HepG2 (cell line): Measurements from ENCODE around the gene ALDH3B1. TPM values are rescaled to one million over a fixed set of nuclear protein-coding genes. Genes with fewer than 3 reads are reported as not detected.

Source experiments
- ATAC-seq: fragments of 200-7000 bp; cut with Tn5 transposase; 3 replicates; pipeline ENCODE4 v1.9.1; 2020; ENCODE audit warnings: mild to moderate bottlenecking, moderate library complexity
- BruUV-seq: library from RNA; stranded (reverse); fragments of 400-500 nt; replicated peaks from 2 replicates; lab custom pipeline; 2021; lab: Mats Ljungman, UMichigan
- CTCF ChIA-PET: fragments of 300-600 bp; formaldehyde crosslinking; extraction: SDS; loops from one replicate; lab custom pipeline; 2021; ENCODE audit warnings: low total read pairs, inconsistent platforms, low intra/inter-chr PET ratio; lab: Yijun Ruan, JAX
- POLR2A ChIA-PET: fragments of 350-600 bp; sonication (Branson Sonifier 250); formaldehyde crosslinking; loops from one replicate; lab custom pipeline; 2020; ENCODE audit warnings: antibody characterized with exemption, inconsistent platforms; lab: Yijun Ruan, JAX
- DNase-seq: peaks from one replicate; pipeline ENCODE4 v3.0.0-alpha.2; 2015; ENCODE audit warnings: low spot score
- FAIRE-seq: peaks from 3 replicates; lab custom pipeline; 2011; peaks lifted over from hg19 to GRCh38; lab: Jason Lieb, UNC
- H2AFZ ChIP-seq: one replicate; pipeline ENCODE4 v1.6.1; 2011; ENCODE audit warnings: low read length, inconsistent platforms
- H3K27ac ChIP-seq: fragments of 300-600 bp; 3 replicates; pipeline ENCODE4 v1.8.0; 2011; ENCODE audit warnings: mixed run types, mild to moderate bottlenecking, mixed read lengths, low read length, inconsistent platforms; ENCODE audit not compliant: insufficient read depth; ENCODE audit errors: extremely low read length
- H3K27me3 ChIP-seq, 2 experiments: fragments of 200-600 bp in 1 of 2; 2 replicates in 1 of 2; 3 replicates in 1 of 2; pipeline versions ENCODE4 v1.6.0 to v1.8.0; 2011; ENCODE audit warnings: low read length in 2 of 2, mild to moderate bottlenecking in 2 of 2, moderate library complexity in 2 of 2, inconsistent platforms in 1 of 2; ENCODE audit not compliant: insufficient read depth in 2 of 2, control insufficient read depth in 1 of 2
- H3K36me3 ChIP-seq, 2 experiments: fragments of 200-600 bp in 1 of 2; replicated peaks in 1 of 2; 2 replicates in 1 of 2; 3 replicates in 1 of 2; pipeline versions ENCODE4 v1.5.1 to v1.8.0; 2011; ENCODE audit warnings: low read length in 2 of 2, inconsistent platforms in 1 of 2; ENCODE audit not compliant: insufficient read depth in 2 of 2, control insufficient read depth in 1 of 2
- H3K4me1 ChIP-seq: 2 replicates; pipeline ENCODE4 v1.5.1; 2012; ENCODE audit warnings: low read length, inconsistent platforms; ENCODE audit not compliant: insufficient read depth
- H3K4me2 ChIP-seq: 2 replicates; pipeline ENCODE4 v1.6.0; 2011; ENCODE audit warnings: low read depth, low read length, inconsistent platforms
- H3K4me3 ChIP-seq, 3 experiments: fragments of 200-600 bp in 1 of 3; sonication (generic), shearing (Covaris generic) in 1 of 3; replicated peaks in 1 of 3; 2 replicates each; pipeline ENCODE4 v1.5.1; 2011 to 2016; ENCODE audit warnings: low read length in 3 of 3, inconsistent platforms in 2 of 3, low read depth in 2 of 3, mild to moderate bottlenecking in 2 of 3, control low read depth in 1 of 3, mixed read lengths in 1 of 3; ENCODE audit not compliant: insufficient read depth in 1 of 3
- H3K79me2 ChIP-seq: one replicate; pipeline ENCODE4 v1.6.1; 2011; ENCODE audit warnings: low read length, inconsistent platforms; ENCODE audit not compliant: insufficient read depth
- H3K9ac ChIP-seq: 2 replicates; pipeline ENCODE4 v1.6.0; 2011; ENCODE audit warnings: mild to moderate bottlenecking, low read depth, low read length, inconsistent platforms; ENCODE audit not compliant: insufficient read depth
- H3K9me3 ChIP-seq: 2 replicates; pipeline ENCODE4 v1.5.1; 2012; ENCODE audit warnings: mild to moderate bottlenecking, low read length
- H4K20me1 ChIP-seq: 2 replicates; pipeline ENCODE4 v1.6.0; 2011; ENCODE audit warnings: inconsistent platforms, mild to moderate bottlenecking, low read length, moderate library complexity; ENCODE audit not compliant: insufficient read depth
- ADNP ChIP-seq: sonication (generic); formaldehyde crosslinking; IDR thresholded peaks from 2 replicates; pipeline ENCODE4 v1.4.0; 2020; ENCODE audit warnings: missing genetic modification reagents
- CTCF ChIP-seq: sonication (generic); formaldehyde crosslinking; IDR thresholded peaks from 2 replicates; pipeline ENCODE4 v1.5.0; 2020; ENCODE audit warnings: mild to moderate bottlenecking, missing genetic modification reagents, moderate library complexity
- PHF8 ChIP-seq: sonication (generic); formaldehyde crosslinking; IDR thresholded peaks from 2 replicates; pipeline ENCODE4 v1.5.0; 2020; ENCODE audit warnings: missing genetic modification reagents
- PITX1 ChIP-seq: sonication (generic); formaldehyde crosslinking; IDR thresholded peaks from 2 replicates; pipeline ENCODE4 v1.5.1; 2020; ENCODE audit warnings: mild to moderate bottlenecking, missing genetic modification reagents
- RXRA ChIP-seq: sonication (generic); formaldehyde crosslinking; IDR thresholded peaks from 2 replicates; pipeline ENCODE4 v1.5.1; 2020; ENCODE audit warnings: missing genetic modification reagents
- TIGD3 ChIP-seq: sonication (generic); formaldehyde crosslinking; IDR thresholded peaks from 2 replicates; pipeline ENCODE4 v1.5.1; 2020; ENCODE audit warnings: mild to moderate bottlenecking, missing genetic modification reagents, borderline replicate concordance
- YY1 ChIP-seq: IDR thresholded peaks from 2 replicates; pipeline ENCODE4 v1.6.1; 2011; ENCODE audit warnings: low read length, low read depth, moderate library complexity, mild to moderate bottlenecking; ENCODE audit not compliant: insufficient read depth, insufficient replicate concordance
- ZBTB46 ChIP-seq: sonication (generic); formaldehyde crosslinking; IDR thresholded peaks from 2 replicates; pipeline ENCODE4 v1.4.0; 2020; ENCODE audit warnings: mild to moderate bottlenecking, missing genetic modification reagents, borderline replicate concordance
- ZMYM3 ChIP-seq: sonication (generic); formaldehyde crosslinking; IDR thresholded peaks from 2 replicates; pipeline ENCODE4 v1.5.1; 2020; ENCODE audit warnings: mild to moderate bottlenecking, missing genetic modification reagents
- ZNF367 ChIP-seq: sonication (generic); formaldehyde crosslinking; IDR thresholded peaks from 2 replicates; pipeline ENCODE4 v1.4.0; 2020; ENCODE audit warnings: missing genetic modification reagents, borderline replicate concordance
- ZNF549 ChIP-seq: sonication (generic); formaldehyde crosslinking; IDR thresholded peaks from 2 replicates; pipeline ENCODE4 v1.5.0; 2020; ENCODE audit warnings: missing genetic modification reagents
- ZNF550 ChIP-seq: sonication (generic); formaldehyde crosslinking; IDR thresholded peaks from 2 replicates; pipeline ENCODE4 v1.4.0; 2020; ENCODE audit warnings: mild to moderate bottlenecking, missing genetic modification reagents, borderline replicate concordance
- ZNF644 ChIP-seq: IDR thresholded peaks from 2 replicates; pipeline ENCODE4 v1.6.1; 2016; ENCODE audit warnings: low read depth
- ZNF749 ChIP-seq: sonication (generic); formaldehyde crosslinking; IDR thresholded peaks from 2 replicates; pipeline ENCODE4 v1.8.0; 2022; ENCODE audit warnings: mild to moderate bottlenecking, missing genetic modification reagents, moderate library complexity, borderline replicate concordance
- WGBS: methylation state at CpG from one replicate; pipeline ENCODE4 v1.1.6; 2017; ENCODE audit warnings: low lambda C conversion rate; 5-methylcytosine and 5-hydroxymethylcytosine counted together
- in situ Hi-C: cut with HindIII; loops from 2 replicates; pipeline ENCODE4 v1.10.0; 2017; ENCODE audit warnings: low pct_unique_long_range_greater_than_20kb; ENCODE audit not compliant: extremely low pct_ligation_motif_present
- intact Hi-C: fragments of 100-400 bp; cut with micrococcal nuclease; formaldehyde crosslinking; loops from one replicate; pipeline ENCODE4 v1.10.0; 2022; ENCODE audit not compliant: unreplicated experiment
- polyA plus RNA-seq, 8 experiments: library from polyadenylated mRNA; depleted of rRNA in 3 of 8; stranded (reverse) in 7 of 8; unstranded in 1 of 8; fragments of >200 nt; fragmentation: Illumina TruSeq in 4 of 8; extraction: Trizol in 4 of 8; gene quantifications; 2 replicates each; pipeline versions ENCODE4 v1.2.1 to v1.2.3, GENCODE V29; 2011 to 2016; ENCODE audit warnings: low read depth in 4 of 8, missing spikeins in 1 of 8, mixed read lengths in 1 of 8; ENCODE audit not compliant: insufficient read depth in 1 of 8
- total RNA-seq, 5 experiments: library from RNA; depleted of rRNA; stranded (reverse); fragments of >200 nt; fragmentation: Illumina TruSeq; extraction: Trizol; gene quantifications; 2 replicates each; pipeline ENCODE4 v1.2.3, GENCODE V29; 2016; ENCODE audit warnings: low read depth in 1 of 5
- TF ChIP-seq, protein P1 (sequence below): sonication (generic); formaldehyde crosslinking; IDR thresholded peaks from 2 replicates; pipeline ENCODE4 v1.5.1; 2020; ENCODE audit warnings: mild to moderate bottlenecking, missing genetic modification reagents, moderate library complexity

The ALDH3B1 gene
- total and polyA plus RNA-seq, 2 of the 13 experiments (the other 11 are each of a cell fraction or from before 2014, with no cell fraction given) = 4.0 to 6.7 TPM

DNA sequence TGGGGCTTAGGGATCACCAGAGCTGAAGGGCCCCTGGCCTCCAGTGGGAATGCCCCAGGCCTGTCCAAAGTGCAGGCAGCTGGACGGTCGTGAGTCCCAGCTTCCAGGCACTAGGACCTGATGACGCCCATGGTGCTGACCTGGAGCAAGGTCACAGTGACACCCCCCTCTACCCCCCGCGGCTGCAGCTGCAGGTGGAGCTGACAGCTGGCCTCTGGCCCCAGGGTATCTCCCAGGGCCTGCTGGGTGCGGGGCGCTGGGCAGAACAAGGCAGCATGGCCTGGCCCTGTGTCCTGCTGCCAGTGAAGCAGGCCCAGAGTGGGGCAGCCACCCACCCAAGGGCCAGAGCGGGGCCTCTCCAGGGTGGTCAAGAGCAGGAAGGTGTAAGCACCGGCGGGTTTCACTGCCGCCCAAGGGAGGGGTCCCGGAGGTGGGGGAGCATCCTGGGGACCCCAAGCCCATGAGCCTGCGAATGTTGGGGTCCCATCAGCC lies 28.1 kb downstream of the ALDH3B1 start (continued):
- TF ChIP-seq, protein P1, sequence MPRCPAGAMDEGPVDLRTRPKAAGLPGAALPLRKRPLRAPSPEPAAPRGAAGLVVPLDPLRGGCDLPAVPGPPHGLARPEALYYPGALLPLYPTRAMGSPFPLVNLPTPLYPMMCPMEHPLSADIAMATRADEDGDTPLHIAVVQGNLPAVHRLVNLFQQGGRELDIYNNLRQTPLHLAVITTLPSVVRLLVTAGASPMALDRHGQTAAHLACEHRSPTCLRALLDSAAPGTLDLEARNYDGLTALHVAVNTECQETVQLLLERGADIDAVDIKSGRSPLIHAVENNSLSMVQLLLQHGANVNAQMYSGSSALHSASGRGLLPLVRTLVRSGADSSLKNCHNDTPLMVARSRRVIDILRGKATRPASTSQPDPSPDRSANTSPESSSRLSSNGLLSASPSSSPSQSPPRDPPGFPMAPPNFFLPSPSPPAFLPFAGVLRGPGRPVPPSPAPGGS (CRISPR knock-in tag) = no peak; the same call in 1 of the 2 replicates
- TF ChIP-seq PITX1 (CRISPR knock-in tag) = peak; percentile 93; the same call in 1 of the 2 replicates
- TF ChIP-seq ZBTB46 = 0 out of 2 replicates have a peak, but pooled peaks have one; percentile 76
- no peak for TF ChIP-seq ZNF549
- peak; percentile 66 for TF ChIP-seq YY1
- no peak for TF ChIP-seq ZNF550 (CRISPR knock-in tag)

- Histone ChIP-seq H3K4me3 (peak within 1 kb of the TSS; percentile 76 to 84 (median 78)), H3K36me3 (peaks cover 3 to 7% of the 10 kb centered on the region in 2 experiments; a peak in 3 of 5 replicates), H3K4me1 (peaks cover 30% of the 10 kb centered on the region), H3K79me2 (peaks cover 17% of the 10 kb centered on the region), H3K27me3 (no peaks in the 10 kb centered on the region), H2AFZ (no peak within 1 kb of the TSS), H3K27ac (peak within 1 kb of the TSS; percentile 95), H3K9ac (peak within 1 kb of the TSS; percentile 92), H3K4me2 (peak within 1 kb of the TSS; percentile 99), H4K20me1 (no peaks in the 10 kb centered on the region), H3K9me3 (no peaks in the 10 kb centered on the region)
- WGBS = 0% methylated on average over 7 of the region's 51 CpGs
- DNase-seq (peak; percentile 79), ATAC-seq (peak; percentile 66), FAIRE-seq (peak; percentile 36)
- intact Hi-C loops = loop anchor here (1.0 kb wide), 1 partner anchor 9 kb away; the partner anchor contains the start of gene NDUFS8
- ChIA-PET CTCF (no interaction called here), POLR2A (interaction anchor here (0.8 to 3.5 kb wide), 19 partner anchors 10 to 108 kb away, joined by 3 to 17 read pairs (median 10); partner anchors contain the start of genes ALDH3B1 and NDUFS8)
- BruUV-seq = no TSS peak
- in situ Hi-C loops = no loop called here
- TF ChIP-seq ZNF749 = no peak
- TF ChIP-seq TIGD3 = no peak; the same call in 1 of the 2 replicates
- TF ChIP-seq PHF8 (CRISPR knock-in tag) = peak; percentile 16; the same call in 1 of the 2 replicates
- peak; percentile 49; the same call in 1 of the 2 replicates for TF ChIP-seq ZNF367 (CRISPR knock-in tag)
- TF ChIP-seq CTCF (CRISPR knock-in tag) = no peak
- no peak for TF ChIP-seq RXRA (CRISPR knock-in tag)
- TF ChIP-seq ZMYM3 (CRISPR knock-in tag) = peak; percentile 100
- TF ChIP-seq ADNP = peak; percentile 99
- no peak for TF ChIP-seq ZNF644 (CRISPR knock-in tag)
Observed at GRCh38 chr11:68038718-68039525, 28.8 kb downstream of the ALDH3B1 start, which contains the start of gene TCIRG1. Gene TCIRG1, plus strand, starts transcription at chr11:68039025. Its CDS starts 2,247 bp downstream, at chr11:68041272.
